Stimulated activated naive CD8-positive, alpha-beta T cell treated with anti-CD3 and anti-CD28 coated beads, Interleukin-15, Interleukin-2, amounts not matched to agents 100 ng/mL and 50 ng/mL, for 24 hours (primary cell): Measurements from ENCODE around the gene ADCY1.
"Not testable (repeated sequence)": the region's sequence is repeated elsewhere in the genome, so short reads cannot be mapped to it uniquely, and the experiment has no call there.

Experiments
- H3K27ac Mint-ChIP-seq: one replicate; pipeline ENCODE4 v1.8.0; 2021; ENCODE audit warnings: mild to moderate bottlenecking, mixed read lengths
- H3K27me3 Mint-ChIP-seq: one replicate; pipeline ENCODE4 v1.8.0; 2021; ENCODE audit warnings: mixed read lengths
- H3K36me3 Mint-ChIP-seq: one replicate; pipeline ENCODE4 v1.8.0; 2021; ENCODE audit warnings: low read depth, mixed read lengths
- H3K4me1 Mint-ChIP-seq: one replicate; pipeline ENCODE4 v1.8.0; 2021; ENCODE audit warnings: low read depth, mixed read lengths
- H3K4me3 Mint-ChIP-seq: one replicate; pipeline ENCODE4 v1.8.0; 2021; ENCODE audit warnings: mild to moderate bottlenecking, mixed read lengths
- H3K9me3 Mint-ChIP-seq: one replicate; pipeline ENCODE4 v1.8.0; 2021; ENCODE audit warnings: mixed read lengths

ADCY1 gene

GRCh38 chr7:45714521-45714820, 140.3 kb downstream of the ADCY1 start:
- H3K4me3 Mint-ChIP-seq, result no peak overlapping the region
- no peaks in the 10 kb centered on the region for H3K36me3 Mint-ChIP-seq
- H3K4me1 Mint-ChIP-seq, result no peaks in the 10 kb centered on the region
- H3K9me3 Mint-ChIP-seq, result no peaks in the 10 kb centered on the region
- no peak overlapping the region for H3K27ac Mint-ChIP-seq
- no peaks in the 10 kb centered on the region for H3K27me3 Mint-ChIP-seq

GRCh38 chr7:45715471-45716352, 141.5 kb downstream of the ADCY1 start:
- H3K36me3 Mint-ChIP-seq, result no peaks in the 10 kb centered on the region
- no peak overlapping the region for H3K27ac Mint-ChIP-seq
- no peak overlapping the region for H3K4me3 Mint-ChIP-seq
- no peaks in the 10 kb centered on the region for H3K4me1 Mint-ChIP-seq
- no peaks in the 10 kb centered on the region for H3K27me3 Mint-ChIP-seq
- no peaks in the 10 kb centered on the region for H3K9me3 Mint-ChIP-seq

GRCh38 chr7:45716380-45717203, 142.4 kb downstream of the ADCY1 start:
- H3K9me3 Mint-ChIP-seq, result no peaks in the 10 kb centered on the region
- H3K27me3 Mint-ChIP-seq, result no peaks in the 10 kb centered on the region
- no peak overlapping the region for H3K4me3 Mint-ChIP-seq
- H3K27ac Mint-ChIP-seq, result no peak overlapping the region
- H3K4me1 Mint-ChIP-seq, result no peaks in the 10 kb centered on the region
- H3K36me3 Mint-ChIP-seq, result no peaks in the 10 kb centered on the region

- no peaks in the 10 kb centered on the region for H3K4me1 Mint-ChIP-seq
- H3K4me3 Mint-ChIP-seq, result no peak overlapping the region
- no peak overlapping the region for H3K27ac Mint-ChIP-seq
- H3K27me3 Mint-ChIP-seq, result no peaks in the 10 kb centered on the region
- no peaks in the 10 kb centered on the region for H3K36me3 Mint-ChIP-seq
- H3K9me3 Mint-ChIP-seq, result no peaks in the 10 kb centered on the region
Observed at GRCh38 chr7:45717537-45718235, 143.5 kb downstream of the ADCY1 start.

- no peaks in the 10 kb centered on the region for H3K9me3 Mint-ChIP-seq
- no peak overlapping the region for H3K27ac Mint-ChIP-seq
- no peaks in the 10 kb centered on the region for H3K4me1 Mint-ChIP-seq
- peaks cover 5% of the 10 kb centered on the region for H3K36me3 Mint-ChIP-seq
- no peaks in the 10 kb centered on the region for H3K27me3 Mint-ChIP-seq
- H3K4me3 Mint-ChIP-seq, result no peak overlapping the region
Observed at GRCh38 chr7:45718464-45719330, 144.5 kb downstream of the ADCY1 start.

- H3K4me3 Mint-ChIP-seq, result no peak overlapping the region
- no peak overlapping the region for H3K27ac Mint-ChIP-seq
- no peaks in the 10 kb centered on the region for H3K4me1 Mint-ChIP-seq
- H3K36me3 Mint-ChIP-seq, result peaks cover 27% of the 10 kb centered on the region
- no peaks in the 10 kb centered on the region for H3K9me3 Mint-ChIP-seq
- no peaks in the 10 kb centered on the region for H3K27me3 Mint-ChIP-seq
Observed at GRCh38 chr7:45720989-45721388, 146.8 kb downstream of the ADCY1 start.

- H3K9me3 Mint-ChIP-seq, result no peaks in the 10 kb centered on the region
- H3K27me3 Mint-ChIP-seq, result no peaks in the 10 kb centered on the region
- no peak overlapping the region for H3K4me3 Mint-ChIP-seq
- no peaks in the 10 kb centered on the region for H3K4me1 Mint-ChIP-seq
- H3K27ac Mint-ChIP-seq, result no peak overlapping the region
- peaks cover 35% of the 10 kb centered on the region for H3K36me3 Mint-ChIP-seq
Observed at GRCh38 chr7:45721686-45722598, 147.8 kb downstream of the ADCY1 start.

GRCh38 chr7:45725231-45725630, 151.1 kb downstream of the ADCY1 start:
- not testable (repeated sequence) for H3K4me1 Mint-ChIP-seq, H3K9me3 Mint-ChIP-seq, H3K27me3 Mint-ChIP-seq, H3K27ac Mint-ChIP-seq, H3K4me3 Mint-ChIP-seq
- peaks cover 53% of the 10 kb centered on the region for H3K36me3 Mint-ChIP-seq

- Mint-ChIP-seq H3K4me3 (no peak overlapping the region), H3K4me1 (no peaks in the 10 kb centered on the region), H3K9me3 (peaks cover 7% of the 10 kb centered on the region), H3K27ac (no peak overlapping the region), H3K36me3 (peaks cover 55% of the 10 kb centered on the region), H3K27me3 (no peaks in the 10 kb centered on the region)
Observed at GRCh38 chr7:45726883-45727282, 152.7 kb downstream of the ADCY1 start.

GRCh38 chr7:45731692-45732443, 157.7 kb downstream of the ADCY1 start:
- H3K36me3 Mint-ChIP-seq, result peaks cover 37% of the 10 kb centered on the region
- not testable (repeated sequence) for H3K4me1 Mint-ChIP-seq, H3K27ac Mint-ChIP-seq, H3K4me3 Mint-ChIP-seq, H3K27me3 Mint-ChIP-seq, H3K9me3 Mint-ChIP-seq

GRCh38 chr7:45738920-45739319, 164.8 kb downstream of the ADCY1 start:
- peaks cover 63% of the 10 kb centered on the region for H3K36me3 Mint-ChIP-seq
- not testable (repeated sequence) for H3K9me3 Mint-ChIP-seq, H3K4me3 Mint-ChIP-seq, H3K27ac Mint-ChIP-seq, H3K27me3 Mint-ChIP-seq, H3K4me1 Mint-ChIP-seq

- not testable (repeated sequence) for H3K27ac Mint-ChIP-seq, H3K9me3 Mint-ChIP-seq, H3K4me3 Mint-ChIP-seq, H3K4me1 Mint-ChIP-seq, H3K27me3 Mint-ChIP-seq
- peaks cover 70% of the 10 kb centered on the region for H3K36me3 Mint-ChIP-seq
Observed at GRCh38 chr7:45740573-45740972, 166.4 kb downstream of the ADCY1 start.

- H3K9me3 Mint-ChIP-seq, result not testable (repeated sequence)
Observed at GRCh38 chr7:45748976-45749375, 174.8 kb downstream of the ADCY1 start.

More at GRCh38 chr7:45748976-45749375, 174.8 kb downstream of the ADCY1 start:
- H3K36me3 Mint-ChIP-seq, result peaks cover 45% of the 10 kb centered on the region
- not testable (repeated sequence) for H3K27me3 Mint-ChIP-seq, H3K4me1 Mint-ChIP-seq, H3K27ac Mint-ChIP-seq, H3K4me3 Mint-ChIP-seq
